Fibroblast of skin of right biceps (primary cell): Measurements from ENCODE around the gene GJA4.
"Not testable (repeated sequence)": the region's sequence is repeated elsewhere in the genome, so short reads cannot be mapped to it uniquely, and the experiment has no call there.

Source experiments
- DNase-seq: peaks from one replicate; pipeline ENCODE4 v3.0.0-alpha.2; 2013

Gene GJA4

GRCh38 chr1:34770891-34771504 lies 21.8 kb upstream of the GJA4 start:
- no peak for DNase-seq

- DNase-seq: no peak
These were observed 21.0 kb upstream of the GJA4 start for GRCh38 chr1:34771573-34772371.

- not testable (repeated sequence) for DNase-seq
These were observed 19.7 kb upstream of the GJA4 start for GRCh38 chr1:34773114-34773513.

- DNase-seq: no peak
These were observed 17.8 kb upstream of the GJA4 start for GRCh38 chr1:34774957-34775356.

GRCh38 chr1:34776911-34777310 lies 15.9 kb upstream of the GJA4 start:
- DNase-seq: no peak

GRCh38 chr1:34777519-34778321 lies 15.1 kb upstream of the GJA4 start:
- DNase-seq: no peak

GRCh38 chr1:34778381-34778780 lies 14.4 kb upstream of the GJA4 start:
- DNase-seq: no peak

- DNase-seq: no peak
These were observed 13.8 kb upstream of the GJA4 start for GRCh38 chr1:34779005-34779404.

- no peak for DNase-seq
These were observed 13.3 kb upstream of the GJA4 start for GRCh38 chr1:34779526-34779925.

- no peak for DNase-seq
These were observed 12.8 kb upstream of the GJA4 start for GRCh38 chr1:34779962-34780361.

GRCh38 chr1:34780528-34780927 lies 12.3 kb upstream of the GJA4 start:
- DNase-seq: no peak

GRCh38 chr1:34781071-34781843 lies 11.5 kb upstream of the GJA4 start, which contains the start of gene GJB3:
Gene GJB3 (plus strand): TSS chr1:34781214. CDS start chr1:34784763, 3,549 bp downstream.
- no peak for DNase-seq

- DNase-seq: no peak
These were observed 10.9 kb upstream of the GJA4 start for GRCh38 chr1:34781844-34782391.

- DNase-seq: no peak
These were observed 8.0 kb upstream of the GJA4 start for GRCh38 chr1:34784751-34785221.

- DNase-seq: no peak
These were observed 7.4 kb upstream of the GJA4 start for GRCh38 chr1:34785231-34785874.

- DNase-seq: no peak
These were observed 6.8 kb upstream of the GJA4 start for GRCh38 chr1:34785875-34786470.

GRCh38 chr1:34786521-34787325 lies 6.1 kb upstream of the GJA4 start:
- peak; percentile 54 for DNase-seq

- DNase-seq: peak; percentile 16
These were observed 5.1 kb upstream of the GJA4 start for GRCh38 chr1:34787461-34788420.

- DNase-seq: no peak
These were observed 1.8 kb upstream of the GJA4 start for GRCh38 chr1:34790985-34791384.
